Effector memory CD4-positive, alpha-beta T cell (primary cell): ENCODE results near the gene CD83.

Experiments used
- DNase-seq, 3 donors: peaks; one replicate each; pipeline ENCODE4 v3.0.0-alpha.2; 2020
- H3K27ac ChIP-seq: 2 replicates; pipeline ENCODE4 v1.7.0; 2013; ENCODE audit warnings: mild to moderate bottlenecking, low read length, moderate library complexity; ENCODE audit not compliant: insufficient read depth, poor library complexity, severe bottlenecking
- H3K27me3 ChIP-seq: replicated peaks from 2 replicates; pipeline ENCODE4 v1.7.0; 2013; ENCODE audit warnings: mild to moderate bottlenecking, low read length; ENCODE audit not compliant: insufficient read depth, control insufficient read depth, poor library complexity, severe bottlenecking
- H3K36me3 ChIP-seq: 2 replicates; pipeline ENCODE4 v1.7.0; 2013; ENCODE audit warnings: mild to moderate bottlenecking, low read length, moderate library complexity; ENCODE audit not compliant: control insufficient read depth, insufficient read depth
- H3K4me1 ChIP-seq: 2 replicates; pipeline ENCODE4 v1.7.0; 2013; ENCODE audit warnings: low read length, mild to moderate bottlenecking; ENCODE audit not compliant: control insufficient read depth, insufficient read depth, poor library complexity, severe bottlenecking
- H3K4me3 ChIP-seq: 2 replicates; pipeline ENCODE4 v1.7.0; 2013; ENCODE audit warnings: low read length, low read depth, mild to moderate bottlenecking; ENCODE audit not compliant: insufficient read depth, poor library complexity, severe bottlenecking
- H3K9me3 ChIP-seq: 2 replicates; pipeline ENCODE4 v1.7.0; 2013; ENCODE audit warnings: mild to moderate bottlenecking, low read length, moderate library complexity; ENCODE audit not compliant: control insufficient read depth

CD83 gene

GRCh38 chr6:14159090-14159489 is 41.5 kb downstream of the CD83 start:
- Histone ChIP-seq H3K4me3 (no peak overlapping the region), H3K4me1 (no peaks in the 10 kb centered on the region), H3K36me3 (no peaks in the 10 kb centered on the region), H3K27me3 (no peaks in the 10 kb centered on the region), H3K9me3 (no peaks in the 10 kb centered on the region), H3K27ac (no peak overlapping the region)
- no peak for DNase-seq

DNA sequence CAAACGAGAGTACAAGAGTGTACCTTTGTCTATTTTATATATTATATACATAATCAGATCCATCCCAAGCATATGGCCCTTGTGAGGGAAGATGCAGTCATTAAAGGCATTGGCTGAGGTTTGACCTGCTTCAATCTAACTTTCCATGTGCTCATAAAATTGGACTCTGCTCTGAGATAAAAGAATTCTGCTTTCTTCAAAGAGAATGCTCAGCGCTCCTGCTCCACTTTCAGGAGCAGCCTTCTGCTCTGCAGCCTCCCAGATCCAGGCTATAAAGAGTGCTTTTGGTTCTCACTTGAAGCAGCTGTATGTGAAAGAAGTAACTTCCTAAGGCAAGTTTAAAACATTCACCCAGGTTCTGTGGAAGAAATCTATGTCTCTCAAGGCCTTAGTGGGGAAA is 45.3 kb downstream of the CD83 start:
- H3K4me1 ChIP-seq, result no peaks in the 10 kb centered on the region
- no peak for DNase-seq
- H3K9me3 ChIP-seq, result no peaks in the 10 kb centered on the region
- no peak overlapping the region for H3K27ac ChIP-seq
- no peak overlapping the region for H3K4me3 ChIP-seq
- no peaks in the 10 kb centered on the region for H3K36me3 ChIP-seq
- H3K27me3 ChIP-seq, result no peaks in the 10 kb centered on the region

GRCh38 chr6:14165091-14165490 is 47.5 kb downstream of the CD83 start:
- Histone ChIP-seq H3K4me3 (no peak overlapping the region), H3K27me3 (no peaks in the 10 kb centered on the region), H3K9me3 (peaks cover 8% of the 10 kb centered on the region), H3K36me3 (no peaks in the 10 kb centered on the region), H3K27ac (no peak overlapping the region), H3K4me1 (no peaks in the 10 kb centered on the region)
- DNase-seq, result no peak

DNA sequence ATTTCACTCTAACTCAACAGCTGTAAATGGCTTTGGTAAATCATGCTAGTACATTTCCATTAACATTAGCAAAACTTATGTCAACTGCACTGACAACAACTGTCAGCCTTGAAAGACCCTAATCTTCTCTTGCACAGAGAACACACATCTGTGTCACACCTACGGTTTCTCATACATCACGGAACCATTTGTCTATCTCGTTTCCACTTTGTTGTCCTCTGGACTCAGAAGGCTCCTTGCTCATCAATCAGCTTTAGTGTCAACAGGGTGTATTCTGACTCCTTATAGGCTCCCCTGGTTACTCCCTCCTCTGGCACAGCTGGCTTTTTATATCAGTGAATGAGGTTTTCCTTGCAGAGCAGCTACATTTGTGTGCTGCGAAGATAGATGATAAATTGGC is 49.3 kb downstream of the CD83 start:
- Histone ChIP-seq H3K27me3 (no peaks in the 10 kb centered on the region), H3K4me3 (no peak overlapping the region), H3K27ac (no peak overlapping the region), H3K4me1 (no peaks in the 10 kb centered on the region), H3K9me3 (peaks cover 8% of the 10 kb centered on the region), H3K36me3 (no peaks in the 10 kb centered on the region)
- no peak for DNase-seq

GRCh38 chr6:14170128-14170527 is 52.6 kb downstream of the CD83 start:
- no peak overlapping the region for H3K27ac ChIP-seq

DNA sequence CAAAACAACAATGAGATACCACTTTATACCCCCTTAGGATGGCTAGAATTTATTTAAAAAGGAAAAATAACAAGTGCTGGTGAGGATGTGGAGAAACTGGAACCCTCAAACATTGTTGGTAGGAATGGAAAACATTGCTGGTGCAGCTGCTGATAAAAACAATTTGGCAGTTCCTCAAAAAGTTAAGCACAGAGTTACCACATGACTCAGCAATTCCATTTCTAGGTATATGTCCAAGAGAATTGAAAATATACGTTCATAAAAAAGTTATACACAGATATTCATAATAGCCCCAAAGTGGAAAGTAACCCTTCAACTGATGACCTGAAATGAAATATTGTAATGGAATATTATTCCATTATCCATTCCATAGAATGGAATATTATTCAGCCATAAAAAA is 55.0 kb downstream of the CD83 start:
- no peaks in the 10 kb centered on the region for H3K4me1 ChIP-seq
- no peak overlapping the region for H3K4me3 ChIP-seq
- H3K27ac ChIP-seq, result no peak overlapping the region
- no peaks in the 10 kb centered on the region for H3K27me3 ChIP-seq
- peaks cover 8% of the 10 kb centered on the region for H3K9me3 ChIP-seq
- H3K36me3 ChIP-seq, result no peaks in the 10 kb centered on the region
- no peak for DNase-seq

More at GRCh38 chr6:14170128-14170527, 52.6 kb downstream of the CD83 start:
- Histone ChIP-seq H3K36me3 (no peaks in the 10 kb centered on the region), H3K4me3 (no peak overlapping the region), H3K27me3 (no peaks in the 10 kb centered on the region), H3K9me3 (peaks cover 8% of the 10 kb centered on the region), H3K4me1 (no peaks in the 10 kb centered on the region)
- no peak for DNase-seq

DNA sequence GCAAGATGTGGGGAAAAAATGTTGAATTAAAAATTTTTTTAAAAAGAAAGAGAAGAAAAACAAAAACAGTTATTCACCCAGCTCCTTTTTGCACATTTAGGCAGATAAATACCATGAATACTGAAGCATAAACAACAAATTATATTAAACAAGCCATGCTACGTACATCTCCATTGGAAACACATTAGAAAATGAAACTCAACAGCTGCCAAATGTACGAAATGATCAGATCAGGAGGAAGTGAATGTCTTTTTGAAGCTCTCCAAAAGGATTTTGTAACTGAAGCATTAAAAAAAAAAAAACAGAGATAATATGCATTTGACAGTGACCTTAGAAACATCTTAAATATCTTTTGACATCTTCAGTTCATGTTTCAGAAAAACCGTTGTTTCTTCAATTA is 56.7 kb downstream of the CD83 start:
- Histone ChIP-seq H3K4me3 (no peak overlapping the region), H3K27me3 (no peaks in the 10 kb centered on the region), H3K27ac (no peak overlapping the region), H3K36me3 (no peaks in the 10 kb centered on the region), H3K4me1 (no peaks in the 10 kb centered on the region), H3K9me3 (peaks cover 8% of the 10 kb centered on the region)
- DNase-seq, result no peak

GRCh38 chr6:14174996-14175395 is 57.4 kb downstream of the CD83 start:
- Histone ChIP-seq H3K27ac (no peak overlapping the region), H3K4me3 (no peak overlapping the region), H3K36me3 (no peaks in the 10 kb centered on the region), H3K9me3 (peaks cover under 1% of the 10 kb centered on the region), H3K27me3 (no peaks in the 10 kb centered on the region), H3K4me1 (no peaks in the 10 kb centered on the region)
- DNase-seq, result no peak

GRCh38 chr6:14176429-14176828 is 58.9 kb downstream of the CD83 start:
- Histone ChIP-seq H3K9me3 (no peaks in the 10 kb centered on the region), H3K27me3 (no peaks in the 10 kb centered on the region), H3K27ac (no peak overlapping the region), H3K36me3 (no peaks in the 10 kb centered on the region), H3K4me3 (no peak overlapping the region), H3K4me1 (no peaks in the 10 kb centered on the region)
- DNase-seq, result no peak

DNA sequence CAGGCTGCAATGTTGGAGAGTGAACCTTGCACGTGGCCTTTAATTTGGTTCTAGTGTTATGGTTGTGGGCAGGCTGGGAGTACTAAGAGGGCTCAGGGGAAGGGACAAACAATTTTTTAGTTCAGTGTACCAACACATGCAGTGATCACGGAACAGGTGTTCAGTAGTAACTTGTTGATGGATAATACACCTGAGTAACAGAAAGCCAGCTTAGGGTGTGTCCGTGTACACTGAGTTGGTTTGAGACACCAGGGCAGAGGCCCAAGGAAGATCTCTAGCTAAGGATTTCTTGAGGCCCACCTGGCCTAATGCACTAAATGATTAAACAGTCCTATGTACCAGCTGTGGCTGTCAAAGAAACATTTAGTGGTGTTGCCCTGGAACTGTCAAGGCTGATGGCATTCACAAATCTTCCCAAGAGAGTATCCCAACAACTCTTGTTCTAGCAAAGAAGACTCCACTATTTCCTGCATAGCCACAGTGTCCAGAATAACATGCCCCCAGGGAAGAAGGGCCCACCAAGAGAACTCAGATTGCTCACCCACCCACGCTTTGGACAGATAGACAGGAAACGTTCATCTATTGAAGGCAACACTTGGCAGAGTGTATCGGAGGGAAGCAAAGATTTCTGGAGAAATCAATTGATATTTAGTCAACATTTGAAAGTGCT is 60.0 kb downstream of the CD83 start:
- Histone ChIP-seq H3K27ac (no peak overlapping the region), H3K36me3 (no peaks in the 10 kb centered on the region), H3K9me3 (no peaks in the 10 kb centered on the region), H3K27me3 (no peaks in the 10 kb centered on the region), H3K4me1 (no peaks in the 10 kb centered on the region), H3K4me3 (no peak overlapping the region)
- DNase-seq, result no peak
